Measurements from ENCODE around the gene GRID1. TPM values are rescaled to one million over a fixed set of nuclear protein-coding genes. Genes with fewer than 3 reads are reported as not detected.

The GRID1 gene
- total RNA-seq, 4 donors from 2014 or later, result 0.35 to 10.7 (median 1.3) TPM

DNA sequence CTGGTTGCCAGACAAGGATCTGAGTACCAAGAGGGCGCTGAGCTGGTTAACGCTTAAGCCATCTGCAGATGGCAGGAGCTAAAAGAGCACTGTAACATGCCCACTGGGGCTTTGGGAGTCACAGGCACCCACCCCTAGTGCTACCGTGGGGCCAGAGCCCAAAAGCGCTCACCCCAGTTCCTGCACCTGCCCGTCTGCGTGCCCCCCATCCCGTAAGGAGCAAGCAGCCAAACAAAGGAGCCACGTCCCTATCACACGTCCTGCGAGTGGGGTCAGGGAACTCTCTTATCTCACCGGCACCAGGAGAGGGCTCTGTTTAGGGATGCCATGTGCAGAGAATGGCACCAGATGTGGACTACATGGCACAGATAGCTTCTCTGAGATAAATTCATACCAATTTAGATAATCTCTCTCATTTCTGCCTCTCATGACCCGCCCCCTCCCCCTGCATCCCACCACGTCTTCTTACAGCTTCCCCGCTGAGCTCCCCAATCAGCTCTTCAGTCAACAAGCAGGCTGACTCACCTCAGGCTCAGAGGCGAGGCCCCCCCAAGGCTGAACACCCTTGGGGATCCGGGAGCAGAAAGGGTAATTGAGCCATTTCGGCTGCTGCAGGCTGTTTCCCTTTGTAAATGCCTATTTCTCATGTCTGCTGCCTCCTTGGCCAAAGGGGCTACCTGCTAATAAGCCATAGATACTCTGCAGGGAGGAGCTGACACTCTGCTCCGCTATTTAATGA, 235.7 kb downstream of the GRID1 start:
- Histone ChIP-seq H3K36me3 (no peaks in the 10 kb centered on the region), H3K9me3 (no peaks in the 10 kb centered on the region), H3K4me1 (no peaks in the 10 kb centered on the region), H3K27ac (no peak overlapping the region), H3K4me3 (no peak overlapping the region), H3K27me3 (no peaks in the 10 kb centered on the region)
- no peak for DNase-seq
- TF ChIP-seq, protein P1, sequence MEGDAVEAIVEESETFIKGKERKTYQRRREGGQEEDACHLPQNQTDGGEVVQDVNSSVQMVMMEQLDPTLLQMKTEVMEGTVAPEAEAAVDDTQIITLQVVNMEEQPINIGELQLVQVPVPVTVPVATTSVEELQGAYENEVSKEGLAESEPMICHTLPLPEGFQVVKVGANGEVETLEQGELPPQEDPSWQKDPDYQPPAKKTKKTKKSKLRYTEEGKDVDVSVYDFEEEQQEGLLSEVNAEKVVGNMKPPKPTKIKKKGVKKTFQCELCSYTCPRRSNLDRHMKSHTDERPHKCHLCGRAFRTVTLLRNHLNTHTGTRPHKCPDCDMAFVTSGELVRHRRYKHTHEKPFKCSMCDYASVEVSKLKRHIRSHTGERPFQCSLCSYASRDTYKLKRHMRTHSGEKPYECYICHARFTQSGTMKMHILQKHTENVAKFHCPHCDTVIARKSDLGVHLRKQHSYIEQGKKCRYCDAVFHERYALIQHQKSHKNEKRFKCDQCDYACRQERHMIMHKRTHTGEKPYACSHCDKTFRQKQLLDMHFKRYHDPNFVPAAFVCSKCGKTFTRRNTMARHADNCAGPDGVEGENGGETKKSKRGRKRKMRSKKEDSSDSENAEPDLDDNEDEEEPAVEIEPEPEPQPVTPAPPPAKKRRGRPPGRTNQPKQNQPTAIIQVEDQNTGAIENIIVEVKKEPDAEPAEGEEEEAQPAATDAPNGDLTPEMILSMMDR (IDR thresholded peaks at IDR 0.05), result no peak
- no peak for TF ChIP-seq POLR2A (IDR thresholded peaks at IDR 0.05)

DNA sequence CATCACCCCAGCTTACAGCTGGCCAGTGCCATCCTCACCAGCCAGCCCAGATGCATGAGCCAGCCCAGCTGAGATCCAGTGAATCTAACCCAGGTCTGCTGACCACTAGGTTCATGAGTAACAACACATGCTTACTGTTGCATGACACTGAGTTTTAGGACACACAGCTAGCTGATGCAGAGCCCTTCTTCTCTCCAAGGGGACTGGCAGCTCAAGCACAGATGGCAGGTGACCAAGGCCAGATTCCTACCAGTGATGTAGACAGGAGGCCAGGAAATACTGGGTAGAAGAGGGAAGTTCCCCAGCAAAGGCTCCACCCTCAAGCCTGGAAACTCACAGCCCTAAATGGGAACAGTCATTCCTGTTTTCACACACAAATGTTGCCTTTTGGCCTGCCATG, 236.6 kb downstream of the GRID1 start:
- H3K36me3 ChIP-seq, result no peaks in the 10 kb centered on the region
- H3K4me1 ChIP-seq, result no peaks in the 10 kb centered on the region
- DNase-seq, result no peak
- H3K4me3 ChIP-seq, result no peak overlapping the region
- H3K27ac ChIP-seq, result no peak overlapping the region
- TF ChIP-seq POLR2A (IDR thresholded peaks at IDR 0.05), result no peak
- TF ChIP-seq, protein P1 (IDR thresholded peaks at IDR 0.05), result no peak
- H3K9me3 ChIP-seq, result no peaks in the 10 kb centered on the region
- no peaks in the 10 kb centered on the region for H3K27me3 ChIP-seq

DNA sequence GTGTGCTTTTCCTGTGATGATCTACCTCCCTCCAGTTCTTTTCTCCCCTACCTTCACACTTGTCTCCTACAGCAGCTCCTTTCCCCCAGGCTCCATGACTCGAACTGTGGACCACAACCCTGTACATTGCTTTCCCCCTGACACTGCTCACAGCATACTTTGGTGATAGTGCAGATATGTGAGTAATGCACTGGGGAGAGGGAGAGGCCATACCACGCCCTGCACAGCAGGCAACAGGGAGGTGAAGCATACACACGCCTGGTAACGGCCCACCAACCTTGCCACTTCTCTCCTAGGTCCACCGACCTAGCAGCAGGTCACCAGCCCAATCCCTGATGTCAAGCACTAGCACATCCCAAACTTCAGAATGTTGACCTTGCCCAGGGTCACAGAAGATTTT, 238.2 kb downstream of the GRID1 start:
- H3K9me3 ChIP-seq, result no peaks in the 10 kb centered on the region
- H3K36me3 ChIP-seq, result no peaks in the 10 kb centered on the region
- H3K4me3 ChIP-seq, result no peak overlapping the region
- H3K27me3 ChIP-seq, result no peaks in the 10 kb centered on the region
- H3K4me1 ChIP-seq, result no peaks in the 10 kb centered on the region
- TF ChIP-seq POLR2A (IDR thresholded peaks at IDR 0.05), result no peak
- TF ChIP-seq, protein P1 (IDR thresholded peaks at IDR 0.05), result no peak
- no peak for DNase-seq
- no peak overlapping the region for H3K27ac ChIP-seq

DNA sequence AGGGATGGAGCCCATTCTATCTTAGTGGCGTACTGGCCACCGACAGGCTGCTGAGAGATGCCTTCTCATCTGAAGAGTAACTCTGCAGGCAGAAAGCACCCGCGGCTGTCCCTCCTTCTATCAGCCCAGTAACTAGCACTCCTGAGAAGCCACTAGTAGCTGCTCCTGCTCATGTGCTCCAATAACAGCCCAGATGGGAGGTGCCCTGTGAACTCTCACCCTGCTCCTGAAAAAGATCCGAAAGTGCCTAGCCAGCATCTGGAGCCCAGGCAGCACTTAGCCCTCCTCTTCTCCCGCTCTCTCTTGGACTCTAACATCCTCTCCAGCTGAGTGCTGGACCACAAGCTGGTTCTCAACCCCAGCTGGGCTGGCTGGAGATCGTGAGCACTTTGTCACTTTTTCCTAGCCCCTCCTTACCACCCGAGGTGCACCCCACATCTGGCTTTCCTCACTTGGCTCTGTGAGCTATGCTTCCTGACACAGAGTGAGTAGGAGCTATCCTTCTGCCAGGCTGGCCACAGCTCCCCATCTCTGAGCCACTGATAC, 239.2 kb downstream of the GRID1 start:
- H3K27me3 ChIP-seq, result no peaks in the 10 kb centered on the region
- DNase-seq, result no peak
- no peak overlapping the region for H3K27ac ChIP-seq
- H3K4me3 ChIP-seq, result no peak overlapping the region
- H3K36me3 ChIP-seq, result no peaks in the 10 kb centered on the region
- no peaks in the 10 kb centered on the region for H3K9me3 ChIP-seq
- TF ChIP-seq POLR2A (IDR thresholded peaks at IDR 0.05), result no peak
- TF ChIP-seq, protein P1 (IDR thresholded peaks at IDR 0.05), result no peak
- no peaks in the 10 kb centered on the region for H3K4me1 ChIP-seq

DNA sequence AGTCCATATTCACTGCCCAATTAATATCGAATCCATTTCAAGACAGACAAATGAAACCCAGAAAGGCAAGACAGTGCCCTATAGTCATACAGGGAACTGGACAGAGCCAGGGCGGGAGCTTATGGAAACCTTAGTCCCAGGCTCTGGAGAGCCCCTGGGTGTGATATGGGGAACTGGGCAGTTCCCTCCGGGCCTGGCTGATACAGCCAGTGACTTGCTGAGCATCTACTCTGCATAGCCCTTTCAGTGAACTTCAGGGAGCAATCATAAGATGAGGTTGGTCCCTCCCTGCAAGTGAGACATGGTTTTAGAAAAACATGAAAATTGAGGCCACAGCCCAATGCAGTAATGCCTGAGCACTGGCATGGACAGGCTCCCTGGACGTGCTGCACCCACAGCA, 241.9 kb downstream of the GRID1 start:
- Histone ChIP-seq H3K4me1 (no peaks in the 10 kb centered on the region), H3K27me3 (no peaks in the 10 kb centered on the region), H3K9me3 (no peaks in the 10 kb centered on the region), H3K4me3 (no peak overlapping the region), H3K36me3 (no peaks in the 10 kb centered on the region), H3K27ac (no peak overlapping the region)
- no peak for DNase-seq
- no peak for TF ChIP-seq POLR2A (IDR thresholded peaks at IDR 0.05)
- TF ChIP-seq, protein P1 (IDR thresholded peaks at IDR 0.05), result no peak

Data from Peyer's patch (tissue), 4 donors.